Measurements from ENCODE around the gene F11. TPM values are rescaled to one million over a fixed set of nuclear protein-coding genes. Genes with fewer than 3 reads are reported as not detected.

The F11 gene
- total and polyA plus RNA-seq, 2 donors (not counting 3 experiments of a cell fraction or from before 2014, with no cell fraction given), result not detected

DNA sequence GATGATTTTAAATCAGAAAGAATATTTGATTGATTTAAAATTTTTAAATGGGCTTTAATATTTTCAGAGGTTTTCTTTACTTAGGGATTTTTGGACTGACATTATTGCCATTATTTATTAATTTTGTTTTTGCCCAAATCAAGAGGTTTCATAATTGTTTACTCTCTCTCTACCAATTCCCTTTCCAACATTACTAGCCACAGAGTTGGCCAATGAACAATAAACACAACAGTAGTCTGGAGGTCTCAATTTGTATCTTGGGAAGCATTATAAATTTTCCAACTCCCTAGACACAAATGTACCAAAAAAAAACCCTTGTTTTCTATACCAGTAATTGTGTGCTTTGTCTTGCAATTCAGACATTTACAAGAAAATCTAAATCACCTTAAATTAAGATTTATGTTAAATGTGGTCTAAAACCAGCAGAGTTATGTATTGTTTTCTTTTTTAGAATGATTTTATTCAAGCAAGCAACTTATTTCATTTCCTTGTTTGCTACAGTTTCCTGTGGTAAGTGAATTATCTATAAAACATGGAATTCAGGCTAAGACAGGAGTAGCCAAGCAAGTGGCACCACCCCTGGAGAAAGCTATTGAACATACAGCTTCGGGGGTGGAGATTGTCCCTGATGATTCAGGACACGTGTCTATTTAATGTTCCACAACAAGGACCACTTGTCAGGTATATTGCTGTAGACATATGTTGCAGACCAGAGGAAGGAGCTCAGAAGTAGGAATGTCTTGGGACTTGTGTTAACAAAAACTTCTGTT is 38.1 kb upstream of the F11 start:
- H3K27me3 ChIP-seq (ENCODE audit: control insufficient read depth in 2 of 2, insufficient read depth in 2 of 2, low read length in 2 of 2), result no peaks in the 10 kb centered on the region
- H4K20me1 ChIP-seq (replicated peaks; ENCODE audit: control insufficient read depth, extremely low read depth, insufficient read depth, low read length), result no peaks in the 10 kb centered on the region
- no peaks in the 10 kb centered on the region for H3K4me1 ChIP-seq (ENCODE audit: control insufficient read depth, extremely low read depth, insufficient read depth, low read length)
- no peak overlapping the region for H3K4me2 ChIP-seq (ENCODE audit: insufficient read depth, low read length)
- intact Hi-C loops (cut with micrococcal nuclease), result no loop called here
- no peak for FAIRE-seq
- ChIA-PET CTCF (no interaction called here), POLR2A (no interaction called here)
- dilution Hi-C loops (cut with MboI; ENCODE audit: extremely low pct_ligation_motif_present, low sequenced_read_pairs), result no loop called here
- H3K9me3 ChIP-seq (replicated peaks; ENCODE audit: control insufficient read depth, insufficient read depth, low read length), result no peaks in the 10 kb centered on the region
- TF ChIP-seq EZH2 (IDR thresholded peaks at IDR 0.05; ENCODE audit: borderline replicate concordance, low read depth, low read length, severe bottlenecking) (no peak), MYC (IDR thresholded peaks at IDR 0.05; ENCODE audit: low read depth, low read length) (no peak), MAX (IDR thresholded peaks at IDR 0.05; ENCODE audit: insufficient read depth, insufficient read length) (no peak), GATA2 (IDR thresholded peaks at IDR 0.05; ENCODE audit: insufficient read depth, insufficient read length, low read depth, low read length) (no peak), POLR2A (IDR thresholded peaks at IDR 0.05; ENCODE audit: low read depth, low read length) (no peak), POLR2AphosphoS5 (IDR thresholded peaks at IDR 0.05; ENCODE audit: insufficient read depth, low read depth, low read length) (no peak), JUN (IDR thresholded peaks at IDR 0.05; ENCODE audit: borderline replicate concordance, insufficient read depth, insufficient read length, low read depth) (no peak), FOS (IDR thresholded peaks at IDR 0.05; ENCODE audit: borderline replicate concordance, insufficient read depth, low read length) (no peak)
- TF ChIP-seq, protein P1, sequence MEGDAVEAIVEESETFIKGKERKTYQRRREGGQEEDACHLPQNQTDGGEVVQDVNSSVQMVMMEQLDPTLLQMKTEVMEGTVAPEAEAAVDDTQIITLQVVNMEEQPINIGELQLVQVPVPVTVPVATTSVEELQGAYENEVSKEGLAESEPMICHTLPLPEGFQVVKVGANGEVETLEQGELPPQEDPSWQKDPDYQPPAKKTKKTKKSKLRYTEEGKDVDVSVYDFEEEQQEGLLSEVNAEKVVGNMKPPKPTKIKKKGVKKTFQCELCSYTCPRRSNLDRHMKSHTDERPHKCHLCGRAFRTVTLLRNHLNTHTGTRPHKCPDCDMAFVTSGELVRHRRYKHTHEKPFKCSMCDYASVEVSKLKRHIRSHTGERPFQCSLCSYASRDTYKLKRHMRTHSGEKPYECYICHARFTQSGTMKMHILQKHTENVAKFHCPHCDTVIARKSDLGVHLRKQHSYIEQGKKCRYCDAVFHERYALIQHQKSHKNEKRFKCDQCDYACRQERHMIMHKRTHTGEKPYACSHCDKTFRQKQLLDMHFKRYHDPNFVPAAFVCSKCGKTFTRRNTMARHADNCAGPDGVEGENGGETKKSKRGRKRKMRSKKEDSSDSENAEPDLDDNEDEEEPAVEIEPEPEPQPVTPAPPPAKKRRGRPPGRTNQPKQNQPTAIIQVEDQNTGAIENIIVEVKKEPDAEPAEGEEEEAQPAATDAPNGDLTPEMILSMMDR (IDR thresholded peaks at IDR 0.05; ENCODE audit: extremely low read depth in 1 of 2, insufficient read depth in 1 of 2, low read depth in 1 of 2, low read length in 2 of 2), result no peak
- H3K27ac ChIP-seq (ENCODE audit: insufficient read depth, low read depth, low read length), result no peak overlapping the region
- H3K4me3 ChIP-seq (replicated peaks in 1 of 3; ENCODE audit: insufficient read depth in 1 of 3, low read depth in 1 of 3, low read length in 3 of 3), result no peak overlapping the region
- no peak overlapping the region for H3K9ac ChIP-seq (replicated peaks; ENCODE audit: extremely low read depth, insufficient read depth, low read length)
- no peak overlapping the region for H2AFZ ChIP-seq (ENCODE audit: low read depth, low read length)
- H3K9me1 ChIP-seq (replicated peaks; ENCODE audit: control insufficient read depth, extremely low read depth, insufficient read depth, low read length), result no peaks in the 10 kb centered on the region
- H3K79me2 ChIP-seq (ENCODE audit: control insufficient read depth, insufficient read depth, low read length), result no peaks in the 10 kb centered on the region
- no peak for DNase-seq (ENCODE audit: low read depth, low spot score)
- H3K36me3 ChIP-seq (ENCODE audit: control insufficient read depth in 2 of 2, extremely low read depth in 1 of 2, insufficient read depth in 2 of 2, low read length in 2 of 2), result no peaks in the 10 kb centered on the region
- BruUV-seq (replicated peaks), result no TSS peak
